ENCODE data around the gene PAK3.

- TF ChIP-seq, protein P1, sequence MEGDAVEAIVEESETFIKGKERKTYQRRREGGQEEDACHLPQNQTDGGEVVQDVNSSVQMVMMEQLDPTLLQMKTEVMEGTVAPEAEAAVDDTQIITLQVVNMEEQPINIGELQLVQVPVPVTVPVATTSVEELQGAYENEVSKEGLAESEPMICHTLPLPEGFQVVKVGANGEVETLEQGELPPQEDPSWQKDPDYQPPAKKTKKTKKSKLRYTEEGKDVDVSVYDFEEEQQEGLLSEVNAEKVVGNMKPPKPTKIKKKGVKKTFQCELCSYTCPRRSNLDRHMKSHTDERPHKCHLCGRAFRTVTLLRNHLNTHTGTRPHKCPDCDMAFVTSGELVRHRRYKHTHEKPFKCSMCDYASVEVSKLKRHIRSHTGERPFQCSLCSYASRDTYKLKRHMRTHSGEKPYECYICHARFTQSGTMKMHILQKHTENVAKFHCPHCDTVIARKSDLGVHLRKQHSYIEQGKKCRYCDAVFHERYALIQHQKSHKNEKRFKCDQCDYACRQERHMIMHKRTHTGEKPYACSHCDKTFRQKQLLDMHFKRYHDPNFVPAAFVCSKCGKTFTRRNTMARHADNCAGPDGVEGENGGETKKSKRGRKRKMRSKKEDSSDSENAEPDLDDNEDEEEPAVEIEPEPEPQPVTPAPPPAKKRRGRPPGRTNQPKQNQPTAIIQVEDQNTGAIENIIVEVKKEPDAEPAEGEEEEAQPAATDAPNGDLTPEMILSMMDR (IDR thresholded peaks at IDR 0.05 in 4 of 5, conservative IDR thresholded peaks at IDR 0.05 in 1 of 5): no peak
- TF ChIP-seq POLR2A (IDR thresholded peaks at IDR 0.05): no peak
Measured at GRCh38 chrX:111167334-111167733, 71.3 kb downstream of the PAK3 start.

All from gastrocnemius medialis (tissue), 4 donors.